T1000 (cell line): ENCODE results near the gene AQP2.

ENCODE experiments used
- DNase-seq: peaks from one replicate; lab custom pipeline; 2025; ENCODE audit warnings: mixed read lengths; lab: John Stamatoyannopoulos, UW

The AQP2 gene

GRCh38 chr12:49941556-49942511, 8.7 kb upstream of the AQP2 start:
- no peak for DNase-seq

- no peak for DNase-seq
Measured at GRCh38 chr12:49942512-49942893, 8.0 kb upstream of the AQP2 start.

DNA sequence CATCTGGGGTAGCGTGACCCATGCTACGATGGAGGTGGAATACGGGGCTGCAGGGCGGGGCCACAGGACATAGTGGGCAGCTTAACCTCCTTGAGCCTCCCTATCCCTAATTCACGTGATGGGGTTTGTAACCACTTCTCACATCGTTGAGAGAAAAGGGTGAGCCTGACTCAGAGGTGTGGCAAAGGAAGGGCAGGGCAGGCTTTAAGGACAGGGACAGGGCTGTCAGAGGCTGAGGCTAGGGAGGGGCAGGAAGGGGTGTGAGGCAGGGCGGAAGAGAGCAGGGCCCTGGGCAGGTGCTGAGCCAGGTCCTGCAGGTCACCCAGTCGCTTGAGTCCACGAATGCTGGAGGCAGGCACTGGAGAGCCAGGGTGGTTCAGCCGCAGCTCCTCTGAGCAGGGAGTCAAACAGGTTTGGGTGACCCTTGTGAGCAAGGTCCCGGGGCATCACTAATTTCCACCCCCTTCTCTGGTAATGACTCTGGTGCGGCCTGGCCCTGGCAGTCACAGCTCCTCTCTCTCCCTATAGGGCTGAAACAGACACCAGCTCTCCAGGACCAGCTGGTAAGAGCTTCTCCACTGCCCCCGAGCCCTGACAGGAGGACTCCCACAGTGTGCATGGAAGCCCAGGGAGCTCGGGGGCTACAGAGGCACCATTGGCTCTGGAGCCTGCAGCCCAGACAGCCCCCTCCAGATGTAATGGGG, 7.5 kb upstream of the AQP2 start:
- no peak for DNase-seq

GRCh38 chr12:49943625-49943960, 6.9 kb upstream of the AQP2 start:
- no peak for DNase-seq

DNA sequence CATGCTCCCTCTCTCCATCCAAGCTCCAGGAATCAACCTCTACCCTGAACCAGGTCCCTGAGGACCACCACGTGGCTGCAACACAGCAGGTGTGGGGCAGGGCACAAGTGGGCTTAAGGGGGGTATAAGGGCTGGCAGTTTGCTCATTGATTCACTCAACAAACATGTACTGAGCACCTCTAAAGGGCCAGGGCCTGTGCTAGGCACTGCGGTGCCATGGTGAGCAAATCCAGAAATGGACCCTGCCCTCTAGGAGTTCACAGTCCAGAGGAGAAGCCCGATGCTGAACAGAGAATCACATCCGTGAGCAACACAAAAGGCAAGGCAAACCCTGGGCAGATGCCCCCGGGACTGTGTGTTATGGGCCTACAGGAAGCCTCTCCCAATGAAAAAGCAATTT, 6.5 kb upstream of the AQP2 start:
- DNase-seq: no peak

DNA sequence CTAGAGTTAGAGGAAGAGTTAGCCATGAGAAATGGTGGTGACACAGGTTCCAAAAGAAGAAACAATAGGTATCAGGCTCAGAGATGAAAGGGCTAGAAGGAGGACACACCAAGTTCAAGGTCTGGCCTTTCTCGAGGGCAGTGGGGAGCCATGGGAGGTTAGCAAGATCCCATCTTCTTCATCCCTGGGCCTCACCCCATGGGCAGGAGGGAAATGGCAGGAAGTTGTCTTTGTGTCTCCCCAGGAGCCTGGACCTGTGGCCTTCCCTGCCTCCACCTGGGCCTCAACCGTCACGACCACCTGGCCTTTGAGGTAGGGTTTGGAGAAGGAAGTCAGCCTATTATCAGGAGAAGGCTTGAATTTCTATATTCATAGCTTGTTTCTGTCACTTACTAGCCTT, 5.8 kb upstream of the AQP2 start:
- DNase-seq: no peak

GRCh38 chr12:49945394-49946080, 5.0 kb upstream of the AQP2 start:
- no peak for DNase-seq

DNA sequence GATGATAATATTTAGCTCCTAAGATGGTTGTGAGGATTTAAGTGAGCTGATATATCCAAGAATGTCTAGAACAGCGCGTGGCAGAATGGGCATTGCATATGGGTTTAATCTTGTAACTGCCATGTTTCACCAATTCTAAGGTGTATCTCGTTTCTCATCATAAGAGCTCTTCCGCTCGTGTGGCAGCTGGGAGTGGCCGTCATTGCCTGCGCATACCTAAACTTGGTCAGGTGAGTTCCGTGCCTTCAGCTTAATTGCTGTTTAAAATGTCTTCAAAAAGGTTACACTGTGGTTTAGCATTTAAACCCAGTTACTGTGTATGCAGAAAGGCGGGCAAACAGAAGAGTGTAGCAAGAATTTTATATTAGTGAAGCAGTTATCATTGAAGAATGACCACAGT, 4.5 kb upstream of the AQP2 start:
- no peak for DNase-seq

GRCh38 chr12:49946497-49946896, 4.0 kb upstream of the AQP2 start:
- no peak for DNase-seq

GRCh38 chr12:49947593-49948226, 2.8 kb upstream of the AQP2 start:
- no peak for DNase-seq

DNA sequence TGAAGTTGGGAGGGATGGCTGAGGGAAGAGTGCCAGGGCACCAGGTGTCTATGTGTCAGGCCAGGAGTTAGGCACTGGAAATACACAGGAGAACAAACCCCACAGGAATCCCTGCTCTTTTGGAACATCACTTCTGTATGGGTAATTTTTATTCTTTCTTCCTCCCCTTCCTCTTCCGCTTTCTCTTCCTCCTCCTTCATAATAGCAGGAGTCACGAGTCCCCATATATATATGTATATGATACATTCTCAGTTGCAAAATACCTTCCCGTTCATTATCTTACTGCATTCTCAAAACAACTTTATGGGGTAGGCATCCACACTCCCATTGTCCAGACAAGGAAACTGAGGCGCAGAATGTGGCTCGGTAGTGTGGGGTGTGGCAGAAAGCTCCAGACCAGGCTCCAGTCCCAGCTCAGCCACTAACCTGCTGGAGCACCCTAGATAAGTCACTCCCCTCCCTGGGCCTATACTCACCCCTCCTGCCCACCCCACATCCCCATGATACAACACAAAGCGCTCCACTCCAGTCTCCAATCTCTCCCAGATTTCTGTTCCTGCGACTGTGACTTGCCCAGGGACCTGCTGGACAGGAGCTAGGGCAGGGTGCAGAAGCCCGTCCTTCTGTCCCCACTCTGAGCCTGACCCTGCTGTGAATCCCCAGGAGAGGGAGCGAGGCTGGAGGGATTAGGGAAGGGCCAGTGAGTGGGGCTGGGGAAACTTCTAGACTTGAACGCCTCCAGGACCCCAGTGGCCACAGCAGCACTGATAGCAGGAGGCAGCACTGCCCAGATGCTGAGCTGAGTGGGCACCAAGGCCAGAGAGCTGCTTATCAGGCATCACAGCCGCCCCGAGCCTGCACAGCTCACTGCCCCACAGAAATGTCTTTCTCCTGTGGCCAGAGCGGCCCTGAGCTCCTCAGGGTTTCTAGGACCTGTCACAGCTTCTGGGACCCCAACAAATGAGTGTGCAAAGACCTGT, 1.4 kb upstream of the AQP2 start:
- DNase-seq: no peak

DNA sequence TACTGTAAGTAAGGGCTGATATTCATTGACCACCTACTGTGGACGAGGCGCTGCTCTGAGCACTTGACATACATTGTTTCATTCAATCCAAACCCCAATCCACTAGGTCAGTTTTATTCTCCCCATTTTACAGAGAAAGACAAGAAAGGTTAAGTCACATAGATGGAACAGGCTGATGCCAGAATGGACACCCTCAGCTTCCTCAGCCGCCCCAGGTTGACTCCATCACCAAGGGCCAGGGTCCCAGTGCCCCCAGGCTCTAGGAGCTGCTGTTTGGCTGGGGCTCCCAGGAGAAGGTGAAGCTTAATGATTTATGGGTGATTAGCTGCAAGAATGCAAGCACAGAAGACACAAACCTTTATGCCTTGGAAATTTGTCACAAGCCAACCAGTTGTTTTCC, 671 bp upstream of the AQP2 start:
- no peak for DNase-seq

DNA sequence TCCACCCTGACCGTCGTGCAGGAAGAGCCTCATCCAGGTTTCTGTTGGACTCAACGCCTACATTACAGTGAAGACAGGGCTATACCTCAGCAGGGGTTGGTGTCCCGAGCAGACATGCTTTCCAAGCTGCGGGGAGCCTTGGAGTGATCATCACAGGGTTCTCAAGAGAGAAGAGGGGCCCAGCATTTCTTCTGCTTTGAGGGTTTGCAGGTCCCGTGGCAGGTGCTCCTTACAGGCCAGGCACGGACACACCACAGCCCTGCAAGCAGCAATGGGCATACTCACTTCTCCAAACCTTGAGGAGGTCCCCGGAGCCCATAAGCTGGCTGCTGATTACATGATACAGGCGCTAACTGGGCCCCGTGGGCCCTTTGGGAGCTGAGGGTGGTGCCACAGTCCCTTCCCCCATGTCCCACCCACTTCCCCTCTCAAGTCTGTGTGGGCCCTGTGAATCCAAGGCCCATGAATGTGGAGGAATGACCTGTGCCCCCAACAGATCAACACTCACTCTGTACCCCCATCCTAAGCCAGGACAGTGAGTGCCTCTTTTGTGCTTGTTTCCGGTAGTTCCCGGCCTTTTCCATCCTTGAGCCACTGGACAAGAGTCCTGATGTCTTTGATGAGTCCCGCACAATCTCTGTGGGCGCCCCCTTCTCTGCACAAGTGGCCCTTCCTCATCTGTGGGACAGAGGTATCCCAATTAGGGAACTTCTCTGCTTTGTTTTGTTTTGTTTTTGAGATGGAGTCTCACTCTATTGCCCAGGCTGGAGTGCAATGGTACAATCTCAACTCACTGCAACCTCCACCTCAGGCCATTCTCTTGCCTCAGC, 1.1 kb downstream of the AQP2 start:
- no peak for DNase-seq

DNA sequence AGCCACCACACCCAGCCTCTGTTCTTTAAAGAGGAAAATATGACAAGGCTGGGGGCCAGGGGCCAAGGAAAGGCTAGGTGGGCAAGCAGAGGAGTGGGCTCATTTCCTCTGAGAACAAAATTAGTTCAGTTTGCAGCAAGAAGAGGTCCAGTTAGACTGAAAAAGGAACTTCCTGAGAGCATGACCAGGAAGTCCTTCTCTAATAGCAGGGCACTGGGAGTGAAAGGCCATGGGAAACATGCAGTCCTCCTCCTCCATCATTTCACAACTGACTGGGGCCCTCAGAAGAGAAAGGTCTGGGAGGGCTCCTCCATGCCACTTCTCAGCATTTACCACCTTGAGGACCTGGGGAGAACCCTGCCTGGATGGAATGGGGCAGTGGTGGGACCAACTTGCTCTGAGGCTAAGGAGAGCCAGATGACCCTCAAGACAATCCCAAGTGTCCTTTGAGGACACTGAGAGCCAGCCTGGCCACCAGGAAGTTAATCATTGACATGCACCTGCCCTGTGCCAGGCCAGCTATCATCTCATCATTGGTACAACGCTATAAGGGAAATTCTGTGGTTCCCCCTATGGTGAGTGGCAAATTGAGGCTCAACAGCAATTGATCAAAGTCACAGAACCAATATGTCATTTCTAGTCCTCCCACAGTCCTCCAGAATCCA, 2.0 kb downstream of the AQP2 start:
- DNase-seq: no peak

DNA sequence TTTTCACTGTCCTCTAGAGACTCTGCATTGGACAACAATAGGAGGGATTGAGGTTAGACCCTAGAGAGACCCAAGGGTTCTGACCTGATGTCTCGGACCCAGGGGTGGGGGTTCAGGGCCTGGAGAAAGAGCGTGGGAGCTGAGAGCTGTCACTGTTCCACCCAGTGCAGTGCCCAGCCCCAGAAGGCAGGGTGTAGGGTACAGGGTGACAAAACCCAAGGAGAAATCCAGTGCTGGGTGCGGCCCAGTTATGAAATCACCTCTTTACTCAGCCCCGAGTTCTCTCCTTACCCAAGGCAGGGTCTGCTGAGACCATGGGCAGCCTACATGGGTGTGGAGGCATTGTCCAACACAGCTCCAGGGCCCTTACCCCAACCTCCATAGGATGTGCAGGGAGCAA, 2.6 kb downstream of the AQP2 start:
- no peak for DNase-seq

GRCh38 chr12:49953961-49954846, 3.7 kb downstream of the AQP2 start:
- no peak for DNase-seq

DNA sequence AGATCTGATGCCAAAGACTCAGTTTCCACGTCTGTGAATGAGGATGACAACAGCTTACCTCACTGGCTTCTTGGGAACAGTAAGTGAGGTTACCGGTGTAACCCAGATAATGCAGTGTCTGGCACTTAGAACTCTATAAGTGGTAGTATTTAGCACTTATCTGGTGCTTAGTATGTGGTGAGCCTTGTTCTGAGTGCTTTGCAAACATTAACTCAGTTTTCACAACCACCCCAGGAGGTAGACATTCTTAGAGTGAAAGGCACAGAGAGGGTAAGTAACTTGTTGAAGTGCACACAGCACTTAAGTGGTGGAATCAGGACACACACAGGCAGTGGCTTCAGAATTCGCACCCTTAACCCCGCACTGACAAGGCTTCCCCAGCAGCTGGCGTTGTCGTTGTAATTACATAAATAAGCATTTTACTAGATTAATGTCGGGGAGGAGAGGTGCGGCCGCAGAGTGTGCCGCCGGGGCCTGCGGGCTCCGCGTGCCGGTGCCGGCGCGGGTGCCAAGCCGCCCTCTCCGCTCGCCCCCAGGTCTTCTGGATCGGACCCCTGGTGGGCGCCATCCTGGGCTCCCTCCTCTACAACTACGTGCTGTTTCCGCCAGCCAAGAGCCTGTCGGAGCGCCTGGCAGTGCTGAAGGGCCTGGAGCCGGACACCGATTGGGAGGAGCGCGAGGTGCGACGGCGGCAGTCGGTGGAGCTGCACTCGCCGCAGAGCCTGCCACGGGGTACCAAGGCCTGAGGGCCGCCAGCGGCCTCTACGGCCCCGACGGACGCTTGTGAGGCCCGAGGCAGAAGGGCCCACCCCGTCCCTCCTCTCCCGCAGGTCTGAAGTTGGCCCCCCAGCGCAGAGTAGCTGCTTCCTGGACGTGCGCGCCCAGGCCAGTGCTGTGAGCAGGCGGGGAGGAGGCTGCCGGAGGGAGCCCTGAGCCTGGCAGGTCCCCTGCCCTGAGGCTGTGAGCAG, 4.6 kb downstream of the AQP2 start:
- no peak for DNase-seq
